ENCODE measurements around the gene OR1J2.
"Not testable (repeated sequence)": the region's sequence is repeated elsewhere in the genome, so short reads cannot be mapped to it uniquely, and the experiment has no call there.

Gene OR1J2, protein sequence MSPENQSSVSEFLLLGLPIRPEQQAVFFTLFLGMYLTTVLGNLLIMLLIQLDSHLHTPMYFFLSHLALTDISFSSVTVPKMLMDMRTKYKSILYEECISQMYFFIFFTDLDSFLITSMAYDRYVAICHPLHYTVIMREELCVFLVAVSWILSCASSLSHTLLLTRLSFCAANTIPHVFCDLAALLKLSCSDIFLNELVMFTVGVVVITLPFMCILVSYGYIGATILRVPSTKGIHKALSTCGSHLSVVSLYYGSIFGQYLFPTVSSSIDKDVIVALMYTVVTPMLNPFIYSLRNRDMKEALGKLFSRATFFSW

GRCh38 chr9:122510502-122510901 lies at the start of gene OR1J2:
TSS of gene OR1J2 (plus strand) at chr9:122510802. CDS start at chr9:122510802, 0 bp downstream.
- no peak for DNase-seq (ENCODE audit: low read depth)

DNA sequence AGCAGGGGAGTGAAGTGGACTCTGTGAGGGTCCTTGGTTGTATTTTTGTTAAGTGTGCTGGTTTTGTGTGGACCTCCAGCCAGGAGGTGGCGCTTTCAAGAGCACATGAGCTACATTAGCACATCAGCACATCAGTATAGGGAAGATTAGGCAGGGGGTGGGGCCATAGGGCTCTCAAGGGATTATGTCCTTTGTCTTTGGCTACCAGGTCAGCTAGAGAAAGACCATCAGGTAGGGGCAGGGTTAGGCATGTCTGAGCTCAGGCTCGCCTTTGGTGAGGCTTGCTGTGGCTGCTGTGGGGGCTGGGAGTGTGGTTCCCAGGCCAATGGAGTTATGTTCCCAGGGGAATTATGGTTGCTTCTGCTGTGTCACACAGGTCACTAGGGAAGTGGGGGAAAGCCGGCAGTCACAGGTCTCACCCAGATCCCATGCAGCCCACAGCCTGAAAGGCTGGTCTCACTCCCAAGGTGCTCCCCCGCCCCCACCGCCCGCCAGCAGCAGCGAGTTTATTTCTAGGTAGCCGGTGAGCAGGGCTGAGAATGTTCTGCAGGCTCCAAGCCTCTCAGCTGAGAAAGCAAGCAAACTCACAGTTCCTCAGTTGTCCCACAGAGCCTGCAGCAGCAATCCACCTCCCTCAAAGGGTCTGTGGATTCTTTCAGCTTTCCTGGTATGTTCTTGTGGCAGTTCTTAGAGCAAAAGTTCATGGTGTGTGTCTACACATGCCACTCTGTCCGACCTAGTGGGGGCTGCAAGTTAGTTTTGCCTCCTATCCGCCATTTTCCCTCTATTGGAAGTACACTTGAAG lies 46.6 kb upstream of the OR1J2 start:
- DNase-seq (ENCODE audit: low read depth) = no peak

DNA sequence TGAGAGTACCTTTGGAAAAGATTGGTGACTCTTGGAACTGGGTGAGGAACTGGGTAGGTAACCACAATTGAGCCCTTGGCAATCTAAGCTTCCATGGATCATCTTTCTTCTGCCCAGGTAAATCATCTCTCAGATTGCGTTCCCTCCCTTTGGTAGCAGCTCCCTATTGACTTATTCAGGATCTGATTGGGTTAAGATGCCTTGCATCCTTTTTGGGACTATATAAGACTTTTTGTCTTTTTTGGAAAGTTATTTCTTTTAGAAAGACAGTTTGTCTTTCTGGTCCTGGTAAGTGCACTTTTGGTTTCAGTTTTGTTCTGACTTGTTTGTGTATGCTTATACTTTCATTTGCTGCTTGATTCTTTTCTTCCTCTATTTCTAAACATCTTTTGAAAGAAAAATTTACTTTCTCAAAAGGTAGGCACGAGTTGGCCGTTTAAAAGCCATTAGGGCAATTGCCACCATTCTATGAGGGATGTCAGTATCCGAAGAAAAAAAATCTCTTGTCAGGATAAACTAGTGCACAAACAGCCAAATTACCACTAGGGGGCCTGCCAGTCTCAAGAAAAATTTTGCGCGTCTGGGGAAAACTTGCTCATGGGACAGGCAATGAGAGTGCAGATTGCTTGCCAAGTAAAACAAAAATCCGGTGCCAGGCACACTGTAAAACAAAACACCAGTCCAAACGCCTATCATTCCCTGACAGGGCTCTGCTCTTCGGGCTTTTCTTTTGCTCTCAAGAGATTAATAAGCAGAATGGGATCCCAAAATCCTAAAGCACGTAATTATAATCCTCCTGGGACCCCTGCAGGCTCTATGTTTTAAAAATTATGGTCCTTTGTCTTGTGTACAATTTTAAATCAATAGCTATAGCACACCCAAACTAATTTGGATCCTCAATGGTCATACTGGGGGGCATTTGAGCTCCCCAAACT lies 45.7 kb upstream of the OR1J2 start:
- DNase-seq (ENCODE audit: low read depth) = peak; percentile 50

GRCh38 chr9:122466456-122466855 lies 44.1 kb upstream of the OR1J2 start:
- no peak for DNase-seq (ENCODE audit: low read depth)

- DNase-seq (ENCODE audit: low read depth) = no peak
These were observed 41.9 kb upstream of the OR1J2 start for GRCh38 chr9:122468735-122469134.

GRCh38 chr9:122474561-122474960 lies 36.0 kb upstream of the OR1J2 start:
- DNase-seq (ENCODE audit: low read depth) = no peak

GRCh38 chr9:122475717-122476116 lies 34.9 kb upstream of the OR1J2 start:
- DNase-seq (ENCODE audit: low read depth) = no peak

GRCh38 chr9:122477346-122477745 lies 33.3 kb upstream of the OR1J2 start:
- no peak for DNase-seq (ENCODE audit: low read depth)

DNA sequence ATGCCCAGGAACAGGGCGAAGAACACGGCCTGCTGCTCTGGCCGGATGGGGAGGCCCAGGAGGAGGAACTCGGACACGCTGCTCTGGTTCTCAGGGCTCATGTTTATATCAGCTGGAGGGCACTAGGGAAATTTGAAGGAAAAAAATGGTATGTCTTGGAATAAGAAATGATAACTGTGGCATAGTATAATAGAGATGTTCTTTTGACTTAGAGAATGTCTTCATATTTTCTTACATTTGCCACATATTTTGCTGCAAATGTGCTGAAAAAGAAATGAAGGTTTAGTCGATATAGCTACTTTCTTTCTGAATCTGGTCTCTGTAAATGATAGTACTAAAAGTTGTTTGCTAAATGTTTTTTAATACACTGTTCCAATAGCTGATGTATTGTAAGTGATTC lies 32.8 kb upstream of the OR1J2 start, which contains the start of gene OR1J1:
OR1J1 (minus strand) TSS at position 101 of the 400 bp plus-strand sequence; CDS start at position 101, 0 bp downstream.
- no peak for DNase-seq (ENCODE audit: low read depth)

GRCh38 chr9:122479062-122479461 lies 31.5 kb upstream of the OR1J2 start:
- DNase-seq (ENCODE audit: low read depth) = no peak

- peak; percentile 3 for DNase-seq (ENCODE audit: low read depth)
These were observed 11.7 kb upstream of the OR1J2 start for GRCh38 chr9:122498883-122499288.

DNA sequence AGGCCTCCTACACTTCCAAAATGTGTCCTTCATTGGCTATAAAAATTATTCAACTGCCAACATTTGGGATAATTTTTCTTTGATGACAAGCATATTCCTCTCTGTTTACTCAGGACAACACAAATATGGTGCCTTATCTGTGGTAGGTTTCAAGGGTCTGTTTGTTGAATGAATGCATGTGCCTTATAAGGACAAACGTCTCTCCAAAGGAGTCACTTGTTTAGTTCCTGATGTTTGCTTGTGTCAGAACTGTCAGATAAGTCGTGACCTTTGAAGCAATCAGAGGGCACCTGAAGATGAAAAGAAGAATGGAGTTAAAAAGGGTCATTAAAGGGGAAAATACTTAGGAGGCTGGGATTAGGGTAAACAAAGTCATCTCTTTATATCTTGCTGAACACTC lies 3.6 kb upstream of the OR1J2 start:
- DNase-seq (ENCODE audit: low read depth) = no peak

GRCh38 chr9:122518226-122518625 lies 7.6 kb downstream of the OR1J2 start:
- no peak for DNase-seq (ENCODE audit: low read depth)

- DNase-seq (ENCODE audit: low read depth) = no peak
These were observed 8.2 kb downstream of the OR1J2 start, which contains the start of gene OR1J4 for GRCh38 chr9:122518841-122519240. TSS of gene OR1J4 (plus strand) at chr9:122519141. CDS start at chr9:122519141, 0 bp downstream.

- DNase-seq (ENCODE audit: low read depth) = no peak
These were observed 8.8 kb downstream of the OR1J2 start for GRCh38 chr9:122519376-122519775.

DNA sequence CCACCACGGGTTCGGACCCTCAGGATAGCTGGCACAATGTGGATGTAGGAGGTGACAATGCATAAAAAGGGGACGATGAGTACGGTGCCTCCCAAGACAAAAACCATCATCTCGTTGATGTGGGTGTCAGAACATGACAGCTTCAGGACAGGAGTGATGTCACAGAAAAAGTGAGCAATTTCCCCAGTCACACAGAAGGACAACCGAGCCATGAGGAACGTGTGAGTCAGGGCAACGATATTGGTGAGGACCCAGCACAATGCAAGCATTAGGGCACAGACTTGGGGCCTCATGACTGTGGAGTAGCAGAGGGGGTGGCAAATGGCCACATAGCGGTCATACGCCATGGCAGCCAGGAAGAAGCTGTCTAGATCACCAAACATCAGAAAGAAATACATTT lies 16.0 kb downstream of the OR1J2 start:
- DNase-seq (ENCODE audit: low read depth) = no peak

GRCh38 chr9:122527193-122527592 lies 16.6 kb downstream of the OR1J2 start, which contains the start of gene OR1N1:
TSS of gene OR1N1 (minus strand) at chr9:122527293. CDS start at chr9:122527293, 0 bp downstream.
- DNase-seq (ENCODE audit: low read depth) = no peak

DNA sequence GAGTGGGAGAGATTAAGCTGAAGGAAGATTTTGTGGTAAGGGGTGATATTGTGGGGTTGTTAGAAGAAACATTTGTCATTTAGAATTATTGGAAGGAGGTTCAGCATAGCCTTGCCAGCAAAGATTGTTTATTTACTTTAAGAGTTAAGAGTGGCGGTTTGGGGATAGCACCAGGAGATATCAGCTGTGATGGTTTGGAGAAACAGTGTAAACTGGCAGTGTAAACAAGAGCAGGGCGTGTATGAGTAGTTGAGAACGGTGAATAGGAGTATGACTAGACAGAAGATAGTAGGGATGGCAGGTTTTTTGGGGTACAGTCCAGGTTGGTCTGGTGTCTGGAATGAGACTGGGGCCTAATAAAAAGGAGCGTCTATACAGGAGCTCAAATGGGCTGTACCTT lies 20.6 kb downstream of the OR1J2 start:
- not testable (repeated sequence) for DNase-seq (ENCODE audit: low read depth)

GRCh38 chr9:122536134-122536533 lies 25.5 kb downstream of the OR1J2 start:
- DNase-seq (ENCODE audit: low read depth) = no peak

DNA sequence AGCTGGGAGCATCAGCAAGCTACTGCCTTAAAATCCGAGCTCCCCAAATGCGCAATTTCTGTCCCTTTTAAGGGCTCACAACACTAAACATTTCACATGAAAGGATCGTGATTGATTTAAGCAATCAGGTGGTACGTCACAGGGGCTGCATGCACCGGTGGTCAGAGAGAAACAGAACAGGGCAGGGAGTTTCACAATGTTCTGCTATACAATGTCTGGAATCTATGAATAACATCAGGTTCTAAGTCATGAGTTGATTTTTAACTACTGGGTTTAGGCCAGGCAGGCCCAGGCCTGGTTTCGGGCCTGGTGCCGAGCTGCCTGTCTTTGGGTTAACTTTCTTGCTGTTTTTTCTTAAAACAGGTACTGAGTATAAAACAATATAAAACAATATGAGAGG lies 26.5 kb downstream of the OR1J2 start:
- not testable (repeated sequence) for DNase-seq (ENCODE audit: low read depth)

DNA sequence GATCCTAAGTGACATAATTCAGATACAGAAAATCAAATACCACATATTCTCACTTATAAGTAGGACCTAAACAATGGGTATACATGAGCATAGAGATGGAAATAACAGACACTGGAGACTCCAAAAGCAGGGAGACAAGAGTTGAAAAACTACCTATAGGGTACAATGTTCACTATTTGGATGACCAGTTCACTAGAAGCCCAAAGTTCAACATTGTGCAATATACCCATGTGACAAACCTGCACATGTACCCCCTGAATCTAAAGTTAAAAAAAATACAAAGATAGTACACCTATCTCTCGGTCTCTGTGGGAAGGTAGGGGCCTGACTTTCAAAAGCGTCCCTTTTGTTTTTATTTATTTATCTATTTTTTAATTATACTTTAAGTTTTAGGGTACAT lies 28.2 kb downstream of the OR1J2 start:
- DNase-seq (ENCODE audit: low read depth) = no peak

- no peak for DNase-seq (ENCODE audit: low read depth)
These were observed 35.6 kb downstream of the OR1J2 start for GRCh38 chr9:122546196-122546595.
